GM19455 (cell line): ENCODE results near the gene KHK.

Source experiments
- ATAC-seq: cut with Tn5 transposase; IDR thresholded peaks from one replicate; pipeline ENCODE4 v1.9.1; 2021; ENCODE audit not compliant: unreplicated experiment

The KHK gene

DNA sequence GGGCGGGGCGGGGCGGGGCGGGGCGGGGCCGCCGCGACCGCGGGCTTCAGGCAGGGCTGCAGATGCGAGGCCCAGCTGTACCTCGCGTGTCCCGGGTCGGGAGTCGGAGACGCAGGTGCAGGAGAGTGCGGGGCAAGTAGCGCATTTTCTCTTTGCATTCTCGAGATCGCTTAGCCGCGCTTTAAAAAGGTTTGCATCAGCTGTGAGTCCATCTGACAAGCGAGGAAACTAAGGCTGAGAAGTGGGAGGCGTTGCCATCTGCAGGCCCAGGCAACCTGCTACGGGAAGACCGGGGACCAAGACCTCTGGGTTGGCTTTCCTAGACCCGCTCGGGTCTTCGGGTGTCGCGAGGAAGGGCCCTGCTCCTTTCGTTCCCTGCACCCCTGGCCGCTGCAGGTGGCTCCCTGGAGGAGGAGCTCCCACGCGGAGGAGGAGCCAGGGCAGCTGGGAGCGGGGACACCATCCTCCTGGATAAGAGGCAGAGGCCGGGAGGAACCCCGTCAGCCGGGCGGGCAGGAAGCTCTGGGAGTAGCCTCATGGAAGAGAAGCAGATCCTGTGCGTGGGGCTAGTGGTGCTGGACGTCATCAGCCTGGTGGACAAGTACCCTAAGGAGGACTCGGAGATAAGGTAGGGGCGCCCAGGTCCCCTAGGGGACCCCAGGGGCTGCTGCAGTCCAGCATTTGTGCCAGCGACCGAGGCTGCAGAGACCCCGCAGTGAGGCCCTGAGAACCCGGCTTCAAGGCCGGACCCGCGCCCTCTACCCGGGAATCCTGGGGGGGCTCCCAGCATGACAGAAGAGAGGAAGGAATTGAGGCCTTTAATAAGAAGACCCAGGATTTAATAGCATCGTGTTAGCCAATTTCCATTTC, at the start of gene KHK:
KHK (plus strand) TSS at position 49 of the 870 bp plus-strand sequence; CDS start at position 537, 488 bp downstream.
- peak; percentile 24 for ATAC-seq

DNA sequence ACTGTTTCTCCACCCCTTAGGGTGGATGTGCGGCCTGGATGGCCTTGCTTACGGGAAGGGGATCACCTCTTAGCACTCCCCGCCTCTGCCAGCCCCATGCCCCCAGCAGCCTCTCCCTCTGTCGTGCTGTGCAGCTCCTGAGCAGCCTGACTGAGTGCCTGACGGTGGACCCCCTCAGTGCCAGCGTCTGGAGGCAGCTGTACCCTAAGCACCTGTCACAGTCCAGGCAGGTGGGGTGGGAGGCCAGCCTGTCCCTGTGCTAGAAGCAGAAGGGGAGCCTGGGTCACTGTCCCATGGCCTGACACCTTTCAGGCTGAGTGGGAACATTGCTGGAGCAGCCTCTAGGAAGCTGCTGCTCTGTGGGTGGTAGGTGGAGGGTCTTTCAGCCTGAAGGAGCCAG, 48.6 kb upstream of the KHK start:
- ATAC-seq = no peak

DNA sequence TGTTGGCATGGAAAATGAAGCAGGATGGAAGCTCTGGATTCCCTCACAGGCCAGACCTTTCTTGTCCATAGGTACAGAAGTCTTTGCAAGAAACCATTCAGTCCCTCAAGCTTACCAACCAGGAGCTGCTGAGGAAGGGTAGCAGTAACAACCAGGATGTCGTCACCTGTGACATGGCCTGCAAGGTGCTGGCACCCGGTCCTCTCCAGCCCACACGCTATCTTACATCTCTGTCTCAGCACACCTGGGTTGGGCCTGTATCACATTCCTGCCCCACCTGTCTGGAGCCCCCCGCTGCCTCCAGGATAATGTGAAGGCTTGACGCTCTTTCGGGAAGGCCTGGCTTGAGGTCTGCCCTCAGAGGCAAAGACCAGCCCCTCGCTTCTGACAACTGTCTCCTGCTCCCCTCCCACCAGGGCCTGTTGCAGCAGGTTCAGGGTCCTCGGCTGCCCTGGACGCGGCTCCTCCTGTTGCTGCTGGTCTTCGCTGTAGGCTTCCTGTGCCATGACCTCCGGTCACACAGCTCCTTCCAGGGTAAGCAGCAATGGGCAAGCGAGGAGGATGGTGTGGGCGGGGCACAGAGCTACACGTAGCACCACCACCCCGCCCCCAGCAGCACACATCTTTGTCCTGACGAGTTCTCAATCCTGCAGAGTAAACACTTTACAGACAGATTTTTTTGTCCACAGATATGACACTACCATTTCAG, 47.8 kb upstream of the KHK start:
- no peak for ATAC-seq

DNA sequence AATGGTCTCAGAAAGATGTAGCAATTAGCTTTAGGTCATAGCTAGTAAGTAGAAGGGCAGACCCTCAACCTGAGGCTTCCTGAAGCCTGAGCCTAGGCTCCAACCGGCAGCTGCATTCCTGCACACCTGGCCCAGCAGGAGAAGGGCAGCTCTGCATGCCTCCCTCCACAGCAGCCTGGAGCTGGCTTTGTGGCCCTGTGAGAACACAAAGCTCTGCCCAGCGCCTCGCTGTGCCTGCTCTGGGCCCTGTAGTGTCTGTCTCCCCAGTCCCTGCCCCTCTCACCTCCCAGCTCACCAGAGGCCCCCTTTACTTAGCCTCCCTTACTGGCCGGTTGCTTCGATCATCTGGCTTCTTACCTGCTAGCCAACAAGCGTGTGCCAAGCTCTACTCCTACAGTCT, 47.1 kb upstream of the KHK start:
- no peak for ATAC-seq

DNA sequence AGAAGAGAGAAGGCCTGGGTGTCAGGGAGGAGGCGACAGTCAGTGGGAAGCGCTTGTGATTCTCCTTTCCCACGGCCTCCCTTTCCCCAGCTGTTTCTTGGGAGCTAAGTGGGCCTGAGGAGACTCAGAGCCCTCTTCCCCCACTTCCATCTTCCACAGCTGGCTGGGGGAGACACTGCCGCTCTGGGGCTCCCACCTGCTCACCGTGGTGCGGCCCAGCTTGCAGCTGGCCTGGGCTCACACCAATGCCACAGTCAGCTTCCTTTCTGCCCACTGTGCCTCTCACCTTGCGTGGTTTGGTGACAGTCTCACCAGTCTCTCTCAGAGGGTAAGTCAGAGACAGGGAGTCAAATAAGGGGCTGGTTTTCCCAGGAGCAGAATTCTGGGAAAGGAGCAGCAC, 46.7 kb upstream of the KHK start:
- no peak for ATAC-seq

DNA sequence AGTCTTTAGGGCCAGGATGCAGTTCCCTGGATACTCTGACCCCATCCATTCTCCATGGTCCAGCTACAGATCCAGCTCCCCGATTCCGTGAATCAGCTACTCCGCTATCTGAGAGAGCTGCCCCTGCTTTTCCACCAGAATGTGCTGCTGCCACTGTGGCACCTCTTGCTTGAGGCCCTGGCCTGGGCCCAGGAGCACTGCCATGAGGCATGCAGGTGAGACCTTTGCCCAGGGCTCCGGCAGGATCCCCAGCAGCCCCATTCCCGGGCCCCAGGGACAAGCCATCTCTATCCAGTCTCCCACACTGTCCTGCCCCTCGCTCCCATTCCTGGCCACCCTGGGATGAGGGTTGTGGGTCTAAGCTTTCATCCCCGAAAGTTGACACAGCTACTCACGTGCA, 46.3 kb upstream of the KHK start:
- ATAC-seq = no peak

DNA sequence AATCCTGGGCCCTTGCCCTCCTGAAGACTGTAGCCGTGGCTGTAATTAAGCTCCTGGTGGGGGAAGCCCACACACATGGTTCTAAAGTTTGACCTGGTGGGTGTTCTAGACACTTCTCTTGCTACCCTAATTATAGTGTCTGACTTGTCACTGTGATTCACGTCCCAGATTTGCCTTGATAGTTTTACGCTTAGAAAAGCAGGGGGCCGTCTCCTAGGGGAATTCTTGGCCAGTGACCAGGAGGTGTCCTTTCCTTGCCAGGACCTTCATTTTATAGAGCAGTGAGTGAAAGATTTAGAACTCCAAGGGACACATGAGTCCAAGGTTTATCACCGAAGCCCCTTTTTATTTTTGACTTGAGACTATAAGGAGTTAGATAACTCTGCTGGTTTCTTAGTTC, 44.8 kb upstream of the KHK start:
- ATAC-seq = no peak

DNA sequence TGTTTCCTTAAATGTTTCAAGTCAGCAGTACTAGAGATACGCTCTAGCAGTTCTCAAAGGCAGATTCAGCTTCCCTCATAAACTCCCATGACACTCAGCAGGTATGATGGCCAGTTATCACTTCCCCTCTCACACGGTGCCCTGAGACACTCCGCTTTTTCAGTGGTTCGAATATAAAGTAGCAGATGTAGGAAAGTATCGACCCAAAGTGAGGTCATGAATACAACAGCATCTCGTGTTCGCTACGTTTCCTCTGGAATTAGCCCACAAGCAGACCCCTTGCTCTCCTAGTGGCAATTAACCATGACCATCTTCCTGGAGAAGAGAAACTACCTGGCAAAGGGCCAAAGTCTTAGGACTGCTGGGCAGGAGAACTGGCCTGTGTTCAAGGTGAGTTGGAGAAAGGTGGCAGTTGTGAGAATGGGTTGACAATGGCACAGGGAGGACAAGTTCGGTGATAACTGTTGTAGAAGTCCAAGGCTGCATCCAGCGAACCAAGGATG, 44.4 kb upstream of the KHK start:
- ATAC-seq = no peak

DNA sequence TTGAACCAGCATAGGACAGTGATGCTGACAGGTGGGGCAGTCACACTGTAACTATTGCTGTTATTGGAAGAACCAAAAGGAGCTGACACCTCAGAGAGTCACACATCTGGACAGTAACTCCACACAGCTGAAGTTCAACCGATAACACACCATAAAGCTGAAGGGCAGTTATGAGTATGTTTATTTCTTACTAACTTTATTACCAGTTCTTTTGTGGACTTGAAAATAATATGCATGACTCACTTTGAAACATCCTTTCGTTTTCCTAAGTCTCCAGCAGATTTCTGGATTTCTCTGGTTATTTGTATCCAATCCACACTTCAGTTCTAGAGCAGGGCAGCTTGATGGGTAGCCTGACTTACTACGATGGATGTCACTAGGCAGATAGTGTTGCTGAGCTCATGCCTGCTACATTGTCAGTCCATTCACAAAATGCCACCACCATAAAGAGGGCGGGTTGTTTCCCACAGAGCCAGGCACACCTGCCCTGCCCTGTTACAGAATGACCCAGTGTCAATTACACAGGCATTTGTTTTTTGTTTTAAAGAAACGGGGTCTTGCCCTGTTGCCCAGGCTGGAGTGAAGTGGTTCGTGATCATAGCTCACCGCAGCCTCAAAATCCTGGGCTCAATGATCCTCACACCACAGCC, 43.5 kb upstream of the KHK start:
- ATAC-seq = no peak

DNA sequence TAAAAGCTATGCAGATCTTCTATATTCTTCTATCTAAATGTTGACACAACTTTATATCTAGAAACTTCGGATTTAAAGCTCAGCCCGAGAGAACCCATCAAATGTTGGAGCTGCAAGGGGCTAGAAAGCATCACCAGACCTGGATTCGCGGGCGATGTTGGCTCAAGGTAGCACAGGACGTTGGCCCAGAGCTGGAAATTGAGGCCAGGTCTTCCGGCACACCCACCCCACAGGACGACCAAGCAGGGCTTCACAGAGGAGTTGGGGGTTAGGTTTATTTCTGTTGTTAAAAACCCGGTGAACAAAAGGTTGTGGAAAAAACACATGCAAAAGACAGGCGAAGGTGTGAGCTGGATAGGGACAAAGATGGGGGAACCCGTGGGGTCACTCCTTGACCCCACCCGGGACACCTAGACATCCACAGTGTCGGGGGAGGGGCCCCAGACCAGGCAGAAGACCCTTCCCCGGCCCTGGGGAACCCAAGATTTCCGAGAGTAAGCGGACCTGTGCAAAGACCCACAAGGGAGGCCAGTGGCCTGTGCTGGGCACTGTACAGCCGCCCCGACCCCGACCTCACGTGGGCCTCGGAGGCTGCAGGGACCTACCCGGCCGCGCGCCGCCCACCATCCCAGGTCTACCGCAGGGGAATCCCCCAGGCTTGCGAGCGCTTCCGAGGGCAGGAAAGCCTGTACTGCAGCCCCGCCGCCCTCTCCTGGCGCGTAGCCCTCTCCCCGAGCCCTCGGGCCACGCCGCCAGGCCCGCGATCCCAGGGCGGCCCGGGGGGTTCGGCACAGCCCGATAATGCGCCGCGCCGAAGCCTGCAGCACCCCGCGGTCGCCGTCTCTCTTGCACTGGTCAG, 36.9 kb upstream of the KHK start:
- ATAC-seq = peak; percentile 32

DNA sequence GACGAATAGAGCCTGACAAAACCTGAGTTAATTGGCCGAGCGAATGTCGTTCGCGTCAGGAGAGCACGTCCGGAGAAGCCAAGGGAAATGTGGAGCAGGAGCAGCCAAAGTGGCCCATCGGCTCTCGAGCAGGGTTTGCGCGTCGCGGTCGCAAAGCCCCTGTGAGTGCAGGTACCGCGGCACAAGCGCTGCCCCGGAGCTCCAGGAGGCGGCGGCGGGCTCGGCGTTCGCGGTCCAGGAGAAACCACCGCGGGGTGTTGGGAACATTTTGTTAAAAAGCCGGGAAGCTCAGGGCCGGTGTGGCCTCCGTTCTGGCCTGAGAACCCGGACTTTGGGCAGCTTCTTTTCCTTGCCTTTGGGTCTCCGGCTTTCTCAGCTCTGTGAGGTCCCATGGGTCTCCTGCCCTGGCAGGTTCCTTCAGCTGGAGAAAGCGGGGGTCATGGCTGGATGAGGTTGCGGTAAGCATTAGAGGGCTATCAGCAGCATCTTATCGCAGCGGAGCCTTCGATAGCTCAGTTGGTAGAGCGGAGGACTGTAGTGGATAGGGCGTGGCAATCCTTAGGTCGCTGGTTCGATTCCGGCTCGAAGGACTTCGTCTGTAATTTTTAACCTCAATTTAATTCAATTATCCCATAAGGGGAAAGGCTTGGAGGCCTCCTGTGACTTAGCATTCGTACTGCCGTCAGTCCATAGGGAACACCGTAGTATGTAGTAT, 36.1 kb upstream of the KHK start:
- ATAC-seq = peak; percentile 54

DNA sequence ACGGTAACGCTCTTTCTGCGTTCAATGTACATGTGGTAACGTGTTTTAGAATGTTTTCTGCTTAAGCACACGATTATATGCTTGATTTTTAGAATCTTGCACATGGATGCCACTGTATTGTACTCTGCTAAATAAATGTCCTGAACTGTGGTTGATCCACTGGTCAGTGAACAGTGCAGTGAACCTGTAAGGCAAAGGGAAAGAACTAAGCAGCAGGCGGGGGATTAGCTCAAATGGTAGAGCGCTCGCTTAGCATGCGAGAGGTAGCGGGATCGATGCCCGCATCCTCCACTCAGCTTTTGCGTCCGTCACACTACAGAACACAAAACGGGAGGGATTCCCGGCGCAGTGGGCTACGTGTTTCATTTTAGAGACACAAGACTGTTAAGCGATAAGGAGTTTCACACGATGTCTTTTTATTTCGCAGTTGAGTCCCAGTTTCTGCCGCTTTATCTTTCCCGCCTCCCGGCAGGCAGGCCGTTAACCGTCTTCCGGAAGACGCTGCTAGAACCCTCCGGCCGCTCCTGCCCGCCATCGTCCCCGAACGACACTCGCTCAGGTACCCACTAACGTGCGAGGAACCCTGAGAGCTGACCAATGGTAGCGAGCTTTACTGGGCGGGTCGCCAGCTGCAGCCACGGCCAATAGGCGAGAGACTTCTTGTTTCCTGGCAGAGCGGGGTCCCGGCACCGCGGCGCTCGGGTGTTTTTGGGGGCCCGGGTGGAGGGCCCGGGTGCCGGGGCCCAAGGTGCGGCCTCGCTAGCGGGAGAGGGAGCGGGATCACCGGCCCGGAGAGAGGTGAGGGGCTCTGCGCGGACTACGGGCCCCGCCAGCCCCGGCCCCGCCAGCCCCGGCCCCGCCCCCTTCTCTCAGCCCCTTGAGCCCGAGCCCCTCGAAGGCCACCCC, 35.3 kb upstream of the KHK start, which contains the start of gene AGBL5:
AGBL5 (plus strand) TSS at position 673 of the 906 bp plus-strand sequence. CDS start 1,291 bp downstream, outside the sequence.
- peak; percentile 66 for ATAC-seq

DNA sequence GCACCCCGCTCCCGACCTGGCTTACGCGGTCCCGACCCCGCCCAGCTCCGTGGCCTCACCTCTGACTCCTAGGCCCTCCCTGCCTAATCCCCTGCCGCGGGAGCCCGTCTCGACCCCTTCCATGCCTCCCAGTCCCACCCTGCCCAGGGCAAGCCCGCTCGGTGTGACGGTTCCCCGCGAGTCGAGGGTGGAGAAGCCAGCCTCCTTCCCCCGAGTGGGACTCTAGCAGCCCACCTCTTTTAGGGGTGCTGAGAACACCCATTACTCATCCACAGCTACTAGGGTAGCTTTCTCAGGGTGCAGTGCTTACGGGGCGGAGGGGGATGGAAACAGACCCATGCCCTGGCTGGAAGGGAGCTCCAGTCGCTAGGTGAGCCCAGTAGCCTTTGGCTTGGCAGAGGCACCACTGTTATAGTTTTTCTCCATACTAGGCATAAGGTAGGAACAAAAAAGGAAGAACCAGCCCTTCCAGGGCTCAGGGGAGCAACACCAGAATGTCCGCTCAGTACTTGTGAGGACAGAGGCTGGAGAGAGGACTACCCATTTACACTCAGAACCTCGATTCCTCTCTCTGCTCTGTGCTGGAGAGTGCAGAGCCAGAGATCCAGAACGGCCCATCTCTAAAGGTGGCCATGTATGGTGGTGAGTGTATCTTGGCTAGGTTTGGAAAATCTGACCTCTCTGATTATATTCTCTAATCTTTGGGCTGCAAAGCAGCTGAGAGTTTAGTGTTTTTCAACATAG, 34.5 kb upstream of the KHK start:
- peak; percentile 2 for ATAC-seq

DNA sequence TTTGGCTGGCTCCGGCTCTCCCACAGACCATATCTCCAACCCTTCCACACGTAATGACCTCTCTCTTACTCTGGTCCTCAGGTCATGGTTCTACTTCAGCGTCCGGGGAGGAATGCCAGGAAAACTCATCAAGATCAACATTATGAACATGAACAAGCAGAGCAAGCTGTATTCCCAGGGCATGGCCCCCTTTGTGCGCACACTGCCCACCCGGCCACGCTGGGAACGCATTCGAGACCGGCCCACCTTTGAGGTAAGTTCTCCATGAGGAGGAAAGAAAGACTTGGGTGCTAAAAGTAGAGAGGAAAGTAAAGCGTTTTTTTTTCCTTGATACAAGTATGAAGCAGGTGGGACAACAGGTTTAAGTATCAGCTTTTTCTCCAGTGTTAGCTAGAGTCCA, 33.3 kb upstream of the KHK start:
- no peak for ATAC-seq

DNA sequence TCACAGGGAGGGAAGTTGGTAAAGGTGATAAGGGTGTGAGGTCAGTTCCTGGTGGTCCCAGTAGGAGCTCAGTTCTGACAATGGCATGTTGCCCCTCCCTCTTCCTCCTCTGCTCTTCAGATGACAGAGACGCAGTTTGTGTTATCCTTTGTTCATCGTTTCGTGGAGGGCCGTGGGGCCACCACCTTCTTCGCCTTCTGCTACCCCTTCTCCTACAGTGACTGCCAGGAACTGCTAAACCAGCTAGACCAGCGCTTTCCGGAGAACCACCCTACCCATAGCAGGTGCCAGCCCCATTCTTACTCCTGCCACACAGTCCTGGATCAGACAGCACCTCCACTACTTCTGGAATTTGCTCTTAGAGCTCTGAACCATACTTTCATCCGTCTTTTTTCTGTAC, 32.8 kb upstream of the KHK start:
- ATAC-seq = no peak

DNA sequence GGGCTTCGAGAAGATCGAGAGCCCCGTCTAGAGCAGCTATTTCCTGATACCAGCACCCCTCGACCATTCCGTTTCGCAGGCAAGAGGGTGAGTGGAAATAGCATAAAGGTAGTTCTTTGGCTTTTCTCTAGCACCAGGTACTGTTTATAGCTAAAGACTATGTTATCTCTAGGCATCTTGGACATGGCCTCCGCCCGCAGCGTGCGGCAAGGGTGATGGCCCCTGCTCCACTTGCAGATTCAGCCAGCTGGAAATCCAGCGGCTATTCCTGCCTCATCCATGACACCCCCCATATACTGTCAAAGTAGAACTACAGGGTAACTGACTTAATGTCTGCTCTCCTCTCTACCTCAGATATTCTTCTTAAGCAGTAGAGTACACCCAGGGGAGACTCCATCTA, 31.9 kb upstream of the KHK start:
- no peak for ATAC-seq

DNA sequence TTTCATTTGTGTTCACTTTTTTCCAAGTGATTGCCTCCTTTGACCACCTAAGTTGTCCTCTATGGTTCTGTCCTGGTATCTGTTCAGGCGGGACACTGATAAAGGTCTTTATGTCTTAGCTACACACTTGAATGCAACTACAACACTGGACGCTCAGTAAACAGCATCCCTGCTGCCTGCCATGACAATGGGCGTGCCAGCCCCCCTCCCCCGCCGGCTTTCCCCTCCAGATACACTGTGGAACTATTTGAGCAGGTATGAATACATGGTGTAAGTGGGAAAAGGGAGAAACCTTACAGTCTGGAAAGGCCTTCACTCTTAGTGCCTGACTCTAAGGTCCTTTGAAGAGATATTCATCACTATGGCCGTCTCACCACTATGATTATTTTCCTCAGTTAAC, 29.4 kb upstream of the KHK start:
- ATAC-seq = no peak

DNA sequence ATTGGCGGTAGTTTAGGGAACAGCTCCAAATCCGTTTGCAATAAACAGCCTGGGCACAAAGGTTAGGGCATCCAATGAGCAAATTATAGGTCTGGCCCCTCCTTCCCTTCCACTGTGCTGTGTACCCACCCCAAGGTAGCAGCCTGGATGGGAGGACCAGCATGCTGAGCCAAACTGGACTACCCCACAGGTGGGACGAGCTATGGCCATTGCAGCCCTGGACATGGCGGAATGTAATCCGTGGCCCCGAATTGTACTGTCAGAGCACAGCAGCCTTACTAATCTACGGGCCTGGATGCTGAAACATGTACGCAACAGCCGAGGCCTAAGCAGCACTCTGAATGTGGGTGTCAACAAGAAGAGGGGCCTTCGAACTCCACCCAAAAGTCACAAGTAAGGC, 28.4 kb upstream of the KHK start:
- ATAC-seq = no peak
